HUES6 (cell line): ENCODE data around the gene RAB3GAP1.

ENCODE experiments used
- H3K27ac ChIP-seq: 2 replicates; pipeline ENCODE4 v1.7.0; 2013; ENCODE audit warnings: low read depth, mild to moderate bottlenecking, low read length, inconsistent platforms
- H3K27me3 ChIP-seq: 2 replicates; pipeline ENCODE4 v1.6.1; 2013; ENCODE audit warnings: low read length; ENCODE audit not compliant: control insufficient read depth, insufficient read depth
- H3K36me3 ChIP-seq: 2 replicates; pipeline ENCODE4 v1.6.1; 2013; ENCODE audit warnings: low read length; ENCODE audit not compliant: control insufficient read depth, insufficient read depth
- H3K4me1 ChIP-seq: 2 replicates; pipeline ENCODE4 v1.6.1; 2013; ENCODE audit warnings: low read length; ENCODE audit not compliant: control insufficient read depth, insufficient read depth
- H3K4me3 ChIP-seq: 2 replicates; pipeline ENCODE4 v1.5.1; 2013; ENCODE audit warnings: low read depth, low read length
- H3K9ac ChIP-seq: one replicate; pipeline ENCODE4 v1.6.1; 2013; ENCODE audit warnings: mild to moderate bottlenecking, low read length
- H3K9me3 ChIP-seq: 2 replicates; pipeline ENCODE4 v1.6.1; 2013; ENCODE audit warnings: low read depth, low read length; ENCODE audit not compliant: control insufficient read depth, insufficient read depth

RAB3GAP1 gene

GRCh38 chr2:135186054-135186453 lies 134.0 kb downstream of the RAB3GAP1 start:
- Histone ChIP-seq H3K9me3 (no peaks in the 10 kb centered on the region), H3K4me3 (no peak overlapping the region), H3K36me3 (no peaks in the 10 kb centered on the region), H3K27ac (no peak overlapping the region), H3K9ac (no peak overlapping the region), H3K4me1 (no peaks in the 10 kb centered on the region), H3K27me3 (no peaks in the 10 kb centered on the region)

GRCh38 chr2:135187270-135187669 lies 135.2 kb downstream of the RAB3GAP1 start:
- Histone ChIP-seq H3K4me1 (no peaks in the 10 kb centered on the region), H3K27ac (no peak overlapping the region), H3K27me3 (no peaks in the 10 kb centered on the region), H3K9ac (no peak overlapping the region), H3K9me3 (peaks cover 3% of the 10 kb centered on the region; the same call in 1 of the 2 replicates), H3K36me3 (no peaks in the 10 kb centered on the region), H3K4me3 (no peak overlapping the region)

- Histone ChIP-seq H3K27ac (no peak overlapping the region), H3K36me3 (no peaks in the 10 kb centered on the region), H3K4me1 (no peaks in the 10 kb centered on the region), H3K9me3 (peaks cover 10% of the 10 kb centered on the region), H3K27me3 (no peaks in the 10 kb centered on the region), H3K9ac (no peak overlapping the region), H3K4me3 (no peak overlapping the region)
Observed at GRCh38 chr2:135189148-135189547, 137.1 kb downstream of the RAB3GAP1 start.

GRCh38 chr2:135190799-135191198 lies 138.7 kb downstream of the RAB3GAP1 start:
- H3K4me1 ChIP-seq, result no peaks in the 10 kb centered on the region
- peaks cover 12% of the 10 kb centered on the region for H3K9me3 ChIP-seq
- H3K4me3 ChIP-seq, result no peak overlapping the region
- no peaks in the 10 kb centered on the region for H3K36me3 ChIP-seq
- H3K27ac ChIP-seq, result no peak overlapping the region
- no peak overlapping the region for H3K9ac ChIP-seq
- H3K27me3 ChIP-seq, result no peaks in the 10 kb centered on the region

- H3K9ac ChIP-seq, result no peak overlapping the region
Observed at GRCh38 chr2:135198481-135198880, 146.4 kb downstream of the RAB3GAP1 start.

GRCh38 chr2:135202751-135203150 lies 150.7 kb downstream of the RAB3GAP1 start:
- no peak overlapping the region for H3K9ac ChIP-seq
- no peaks in the 10 kb centered on the region for H3K36me3 ChIP-seq
- H3K27ac ChIP-seq, result no peak overlapping the region
- no peaks in the 10 kb centered on the region for H3K27me3 ChIP-seq
- H3K4me1 ChIP-seq, result no peaks in the 10 kb centered on the region
- H3K9me3 ChIP-seq, result no peaks in the 10 kb centered on the region
- no peak overlapping the region for H3K4me3 ChIP-seq

More at GRCh38 chr2:135198481-135198880, 146.4 kb downstream of the RAB3GAP1 start:
- Histone ChIP-seq H3K4me3 (no peak overlapping the region), H3K36me3 (no peaks in the 10 kb centered on the region), H3K27ac (no peak overlapping the region), H3K9me3 (peaks cover 5% of the 10 kb centered on the region; the same call in 1 of the 2 replicates), H3K27me3 (no peaks in the 10 kb centered on the region), H3K4me1 (no peaks in the 10 kb centered on the region)

- no peaks in the 10 kb centered on the region for H3K4me1 ChIP-seq
- no peaks in the 10 kb centered on the region for H3K36me3 ChIP-seq
- no peak overlapping the region for H3K4me3 ChIP-seq
- H3K9ac ChIP-seq, result no peak overlapping the region
- H3K9me3 ChIP-seq, result no peaks in the 10 kb centered on the region
- H3K27me3 ChIP-seq, result no peaks in the 10 kb centered on the region
- no peak overlapping the region for H3K27ac ChIP-seq
Observed at GRCh38 chr2:135203944-135204343, 151.9 kb downstream of the RAB3GAP1 start.

GRCh38 chr2:135208016-135208415 lies 155.9 kb downstream of the RAB3GAP1 start:
- H3K9me3 ChIP-seq, result no peaks in the 10 kb centered on the region
- no peak overlapping the region for H3K4me3 ChIP-seq
- no peak overlapping the region for H3K9ac ChIP-seq
- H3K27me3 ChIP-seq, result no peaks in the 10 kb centered on the region
- H3K36me3 ChIP-seq, result no peaks in the 10 kb centered on the region
- H3K4me1 ChIP-seq, result peaks cover 12% of the 10 kb centered on the region
- H3K27ac ChIP-seq, result no peak overlapping the region

- Histone ChIP-seq H3K9me3 (no peaks in the 10 kb centered on the region), H3K27ac (peak overlapping the region; percentile 61; the same call in 1 of the 2 replicates), H3K27me3 (no peaks in the 10 kb centered on the region), H3K36me3 (no peaks in the 10 kb centered on the region; the same call in 1 of the 2 replicates), H3K4me1 (peaks cover 15% of the 10 kb centered on the region), H3K9ac (no peak overlapping the region), H3K4me3 (no peak overlapping the region; the same call in 1 of the 2 replicates)
Observed at GRCh38 chr2:135212757-135213156, 160.7 kb downstream of the RAB3GAP1 start.

GRCh38 chr2:135218426-135218825 lies 166.3 kb downstream of the RAB3GAP1 start:
- no peak overlapping the region for H3K9ac ChIP-seq
- no peaks in the 10 kb centered on the region for H3K4me1 ChIP-seq
- no peaks in the 10 kb centered on the region for H3K9me3 ChIP-seq
- H3K27ac ChIP-seq, result no peak overlapping the region
- no peaks in the 10 kb centered on the region; the same call in 1 of the 2 replicates for H3K36me3 ChIP-seq
- H3K4me3 ChIP-seq, result no peak overlapping the region
- no peaks in the 10 kb centered on the region for H3K27me3 ChIP-seq

GRCh38 chr2:135219226-135219625 lies 167.1 kb downstream of the RAB3GAP1 start:
- H3K36me3 ChIP-seq, result no peaks in the 10 kb centered on the region; the same call in 1 of the 2 replicates

More at GRCh38 chr2:135219226-135219625, 167.1 kb downstream of the RAB3GAP1 start:
- H3K4me3 ChIP-seq, result no peak overlapping the region
- no peaks in the 10 kb centered on the region for H3K9me3 ChIP-seq
- no peak overlapping the region for H3K27ac ChIP-seq
- H3K4me1 ChIP-seq, result no peaks in the 10 kb centered on the region
- H3K9ac ChIP-seq, result no peak overlapping the region
- no peaks in the 10 kb centered on the region for H3K27me3 ChIP-seq
